ENCODE measurements around the gene KLK7.
"Not testable (repeated sequence)": the region's sequence is repeated elsewhere in the genome, so short reads cannot be mapped to it uniquely, and the experiment has no call there.

Gene KLK7

GRCh38 chr19:50974702-50975556 lies 8.8 kb downstream of the KLK7 start:
- DNase-seq (ENCODE audit: low spot score): no peak
- no peak for ATAC-seq (ENCODE audit: low read depth)
- H3K4me3 ChIP-seq (ENCODE audit: severe bottlenecking): no peak overlapping the region
- no peak overlapping the region for H3K27ac ChIP-seq (ENCODE audit: poor library complexity, severe bottlenecking)
- H3K4me1 ChIP-seq (ENCODE audit: insufficient read depth, poor library complexity, severe bottlenecking): peaks cover 11% of the 10 kb centered on the region
- H3K9me3 ChIP-seq (ENCODE audit: severe bottlenecking): no peaks in the 10 kb centered on the region
- H3K36me3 ChIP-seq (ENCODE audit: low read depth): no peaks in the 10 kb centered on the region
- TF ChIP-seq CTCF (IDR thresholded peaks at IDR 0.05; ENCODE audit: poor library complexity, severe bottlenecking): no peak
- no peaks in the 10 kb centered on the region for H3K27me3 ChIP-seq (ENCODE audit: insufficient read depth, poor library complexity, severe bottlenecking)

- no peak for TF ChIP-seq CTCF (IDR thresholded peaks at IDR 0.05; ENCODE audit: poor library complexity, severe bottlenecking)
- DNase-seq (ENCODE audit: low spot score) (no peak), ATAC-seq (ENCODE audit: low read depth) (no peak)
- Histone ChIP-seq H3K27ac (ENCODE audit: poor library complexity, severe bottlenecking) (no peak overlapping the region), H3K9me3 (ENCODE audit: severe bottlenecking) (no peaks in the 10 kb centered on the region), H3K27me3 (ENCODE audit: insufficient read depth, poor library complexity, severe bottlenecking) (no peaks in the 10 kb centered on the region), H3K4me3 (ENCODE audit: severe bottlenecking) (no peak overlapping the region), H3K4me1 (ENCODE audit: insufficient read depth, poor library complexity, severe bottlenecking) (peaks cover 11% of the 10 kb centered on the region), H3K36me3 (ENCODE audit: low read depth) (no peaks in the 10 kb centered on the region)
Measured at GRCh38 chr19:50972795-50973376, 10.8 kb downstream of the KLK7 start.

- H3K4me1 ChIP-seq (ENCODE audit: insufficient read depth, poor library complexity, severe bottlenecking); H3K9me3 ChIP-seq (ENCODE audit: severe bottlenecking); ATAC-seq (ENCODE audit: low read depth): not testable (repeated sequence)
Measured at GRCh38 chr19:50969810-50970209, 13.9 kb downstream of the KLK7 start.

GRCh38 chr19:50969413-50969760 lies 14.3 kb downstream of the KLK7 start, which contains the start of gene KLK6:
TSS of gene KLK6 (minus strand) at chr19:50969591. CDS start at chr19:50968104, 1,487 bp downstream.
- H3K4me1 ChIP-seq (ENCODE audit: insufficient read depth, poor library complexity, severe bottlenecking): peaks cover 7% of the 10 kb centered on the region
- no peaks in the 10 kb centered on the region for H3K36me3 ChIP-seq (ENCODE audit: low read depth)
- H3K27ac ChIP-seq (ENCODE audit: poor library complexity, severe bottlenecking): no peak within 1 kb of the TSS
- DNase-seq (ENCODE audit: low spot score): no peak
- TF ChIP-seq CTCF (IDR thresholded peaks at IDR 0.05; ENCODE audit: poor library complexity, severe bottlenecking): no peak
- H3K4me3 ChIP-seq (ENCODE audit: severe bottlenecking): no peak within 1 kb of the TSS
- ATAC-seq (ENCODE audit: low read depth): peak; percentile 90
- no peaks in the 10 kb centered on the region for H3K9me3 ChIP-seq (ENCODE audit: severe bottlenecking)
- H3K27me3 ChIP-seq (ENCODE audit: insufficient read depth, poor library complexity, severe bottlenecking): no peaks in the 10 kb centered on the region

More at GRCh38 chr19:50969810-50970209, 13.9 kb downstream of the KLK7 start:
- H3K4me3 ChIP-seq (ENCODE audit: severe bottlenecking); H3K27ac ChIP-seq (ENCODE audit: poor library complexity, severe bottlenecking); DNase-seq (ENCODE audit: low spot score); H3K27me3 ChIP-seq (ENCODE audit: insufficient read depth, poor library complexity, severe bottlenecking); H3K36me3 ChIP-seq (ENCODE audit: low read depth): not testable (repeated sequence)

GRCh38 chr19:50968716-50969412 lies 14.9 kb downstream of the KLK7 start:
- no peak; the same call in 1 of the 3 replicates for ATAC-seq (ENCODE audit: low read depth)
- Histone ChIP-seq H3K27ac (ENCODE audit: poor library complexity, severe bottlenecking) (no peak overlapping the region), H3K4me1 (ENCODE audit: insufficient read depth, poor library complexity, severe bottlenecking) (peaks cover 7% of the 10 kb centered on the region), H3K4me3 (ENCODE audit: severe bottlenecking) (no peak overlapping the region), H3K27me3 (ENCODE audit: insufficient read depth, poor library complexity, severe bottlenecking) (no peaks in the 10 kb centered on the region), H3K36me3 (ENCODE audit: low read depth) (no peaks in the 10 kb centered on the region), H3K9me3 (ENCODE audit: severe bottlenecking) (no peaks in the 10 kb centered on the region)
- no peak for DNase-seq (ENCODE audit: low spot score)
- no peak for TF ChIP-seq CTCF (IDR thresholded peaks at IDR 0.05; ENCODE audit: poor library complexity, severe bottlenecking)
